LoVo (cell line): ENCODE data around the gene HOXD8.

ENCODE experiments used
- DNase-seq: peaks from one replicate; pipeline ENCODE4 v3.0.0-alpha.2; 2016; ENCODE audit warnings: low spot score

The HOXD8 gene

GRCh38 chr2:176174382-176174823 is 44.9 kb downstream of the HOXD8 start:
- no peak for DNase-seq

GRCh38 chr2:176174824-176175708 is 45.6 kb downstream of the HOXD8 start:
- DNase-seq = no peak

- DNase-seq = no peak
These were observed 46.5 kb downstream of the HOXD8 start for GRCh38 chr2:176175709-176176607.

- DNase-seq = no peak
These were observed 48.1 kb downstream of the HOXD8 start for GRCh38 chr2:176177580-176178037.

GRCh38 chr2:176178038-176178756 is 48.7 kb downstream of the HOXD8 start:
- DNase-seq = no peak

- no peak for DNase-seq
These were observed 49.3 kb downstream of the HOXD8 start for GRCh38 chr2:176178757-176179295.

GRCh38 chr2:176181551-176181950 is 52.0 kb downstream of the HOXD8 start:
- no peak for DNase-seq
